ENCODE measurements around the gene TEX28. TPM values are rescaled to one million over a fixed set of nuclear protein-coding genes. Genes with fewer than 3 reads are reported as not detected.
"Not testable (repeated sequence)": the region's sequence is repeated elsewhere in the genome, so short reads cannot be mapped to it uniquely, and the experiment has no call there.

Gene TEX28, protein sequence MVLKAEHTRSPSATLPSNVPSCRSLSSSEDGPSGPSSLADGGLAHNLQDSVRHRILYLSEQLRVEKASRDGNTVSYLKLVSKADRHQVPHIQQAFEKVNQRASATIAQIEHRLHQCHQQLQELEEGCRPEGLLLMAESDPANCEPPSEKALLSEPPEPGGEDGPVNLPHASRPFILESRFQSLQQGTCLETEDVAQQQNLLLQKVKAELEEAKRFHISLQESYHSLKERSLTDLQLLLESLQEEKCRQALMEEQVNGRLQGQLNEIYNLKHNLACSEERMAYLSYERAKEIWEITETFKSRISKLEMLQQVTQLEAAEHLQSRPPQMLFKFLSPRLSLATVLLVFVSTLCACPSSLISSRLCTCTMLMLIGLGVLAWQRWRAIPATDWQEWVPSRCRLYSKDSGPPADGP
- not detected in 2 replicates for total RNA-seq (2021)
- not detected for Bru-seq, nascent RNA
- not detected for BruChase-seq, experiment 1, labeled RNA remaining after a 2-hour chase
- BruChase-seq, experiment 2, labeled RNA remaining after a 6-hour chase, result not detected
- long read RNA-seq, result 0 reads

DNA sequence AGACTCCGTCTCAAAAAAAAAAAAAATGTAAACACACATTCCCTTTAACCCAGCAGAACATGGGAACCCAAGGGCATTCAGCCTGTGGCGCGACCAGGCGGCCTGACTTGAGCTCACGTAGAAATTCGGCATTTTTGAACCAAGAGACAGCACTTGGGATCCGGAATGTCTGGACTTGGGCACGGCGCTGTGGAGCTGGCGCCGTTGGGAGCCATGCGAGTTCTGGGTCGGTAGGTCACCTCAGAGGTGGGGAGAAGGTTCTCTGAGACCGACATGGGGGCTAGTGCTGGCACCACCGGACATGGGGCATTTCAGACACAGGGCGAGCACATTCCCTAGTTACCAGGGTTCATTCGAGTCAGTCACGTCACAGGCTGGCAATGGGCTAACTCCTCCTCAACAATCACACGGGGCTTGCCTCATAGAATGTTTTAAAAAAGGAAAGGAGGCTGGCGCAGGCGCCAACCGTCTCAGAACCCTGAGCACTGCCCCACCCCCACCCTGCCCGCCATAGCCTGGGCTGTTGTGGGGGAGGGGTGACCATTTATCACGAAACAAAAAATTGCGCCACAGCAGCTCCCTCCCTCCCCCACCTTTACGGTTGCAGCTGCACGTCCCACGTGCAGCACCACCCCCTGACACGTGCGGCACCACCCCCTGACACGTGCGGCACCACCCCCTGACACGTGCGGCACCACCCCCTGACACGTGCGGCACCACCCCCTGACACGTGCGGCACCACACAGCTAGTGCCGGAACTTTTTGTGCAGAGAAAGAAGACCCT, at the start of gene TEX28:
Gene TEX28, minus strand, starts transcription at position 334 of the 784 bp plus-strand sequence. CDS start 3,007 bp downstream, outside the sequence.
- Histone ChIP-seq H3K27ac (ENCODE audit: low read depth, low read length, poor library complexity, severe bottlenecking) (no peak within 1 kb of the TSS), H3K4me3 (ENCODE audit: low read depth, low read length, poor library complexity, severe bottlenecking) (no peak within 1 kb of the TSS), H3K9me3 (ENCODE audit: low read depth, low read length, poor library complexity, severe bottlenecking) (no peaks in the 10 kb centered on the region), H3K36me3 (ENCODE audit: insufficient read depth, low read length, poor library complexity, severe bottlenecking) (no peaks in the 10 kb centered on the region), H3K4me1 (ENCODE audit: insufficient read depth, low read length, poor library complexity, severe bottlenecking) (no peaks in the 10 kb centered on the region), H3K27me3 (replicated peaks; ENCODE audit: insufficient read depth, low read depth, low read length, poor library complexity) (no peaks in the 10 kb centered on the region)
- POLR2A ChIA-PET (ENCODE audit: low non-redundant PET), result no interaction called here
- CTCF ChIA-PET, result interaction anchor here (0.7 kb wide), 1 partner anchor 455 kb away, joined by 4 read pairs; no protein-coding TSS in a partner anchor
- intact Hi-C loops (cut with micrococcal nuclease; ENCODE audit: unreplicated experiment), result no loop called here
- no peak for DNase-seq (ENCODE audit: low spot score)
- TF ChIP-seq, protein P1, sequence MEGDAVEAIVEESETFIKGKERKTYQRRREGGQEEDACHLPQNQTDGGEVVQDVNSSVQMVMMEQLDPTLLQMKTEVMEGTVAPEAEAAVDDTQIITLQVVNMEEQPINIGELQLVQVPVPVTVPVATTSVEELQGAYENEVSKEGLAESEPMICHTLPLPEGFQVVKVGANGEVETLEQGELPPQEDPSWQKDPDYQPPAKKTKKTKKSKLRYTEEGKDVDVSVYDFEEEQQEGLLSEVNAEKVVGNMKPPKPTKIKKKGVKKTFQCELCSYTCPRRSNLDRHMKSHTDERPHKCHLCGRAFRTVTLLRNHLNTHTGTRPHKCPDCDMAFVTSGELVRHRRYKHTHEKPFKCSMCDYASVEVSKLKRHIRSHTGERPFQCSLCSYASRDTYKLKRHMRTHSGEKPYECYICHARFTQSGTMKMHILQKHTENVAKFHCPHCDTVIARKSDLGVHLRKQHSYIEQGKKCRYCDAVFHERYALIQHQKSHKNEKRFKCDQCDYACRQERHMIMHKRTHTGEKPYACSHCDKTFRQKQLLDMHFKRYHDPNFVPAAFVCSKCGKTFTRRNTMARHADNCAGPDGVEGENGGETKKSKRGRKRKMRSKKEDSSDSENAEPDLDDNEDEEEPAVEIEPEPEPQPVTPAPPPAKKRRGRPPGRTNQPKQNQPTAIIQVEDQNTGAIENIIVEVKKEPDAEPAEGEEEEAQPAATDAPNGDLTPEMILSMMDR (conservative IDR thresholded peaks at IDR 0.05; ENCODE audit: low read depth, low read length), result no peak
- no peak for TF ChIP-seq EZH2 (IDR thresholded peaks at IDR 0.05; ENCODE audit: borderline replicate concordance, low read depth, low read length, poor library complexity, severe bottlenecking)
- BruUV-seq (replicated peaks), result no TSS peak

DNA sequence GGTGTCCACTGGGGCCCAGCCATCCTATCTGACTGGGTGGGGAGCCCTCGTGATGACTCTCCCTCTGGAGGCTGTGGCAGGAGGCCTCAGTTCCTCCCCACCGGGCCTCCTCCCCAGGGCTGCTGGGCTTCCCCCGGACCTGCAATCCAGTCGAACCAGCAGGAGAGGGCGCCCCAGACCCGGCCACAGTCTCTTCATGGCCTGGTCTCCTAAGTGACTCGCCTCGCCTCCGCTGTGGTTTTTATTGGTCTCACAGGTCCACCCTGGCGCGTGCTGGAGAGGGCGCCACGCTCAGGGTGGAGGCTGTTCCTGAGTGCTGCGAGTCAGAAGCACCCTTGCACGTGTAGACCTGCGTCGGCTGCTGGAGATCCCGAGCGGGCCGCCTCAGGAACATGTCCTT, 48.7 kb upstream of the TEX28 start:
- POLR2A ChIA-PET (ENCODE audit: low non-redundant PET); H3K36me3 ChIP-seq (ENCODE audit: insufficient read depth, low read length, poor library complexity, severe bottlenecking); H3K9me3 ChIP-seq (ENCODE audit: low read depth, low read length, poor library complexity, severe bottlenecking); H3K27me3 ChIP-seq (replicated peaks; ENCODE audit: insufficient read depth, low read depth, low read length, poor library complexity); DNase-seq (ENCODE audit: low spot score); H3K4me1 ChIP-seq (ENCODE audit: insufficient read depth, low read length, poor library complexity, severe bottlenecking); H3K27ac ChIP-seq (ENCODE audit: low read depth, low read length, poor library complexity, severe bottlenecking); H3K4me3 ChIP-seq (ENCODE audit: low read depth, low read length, poor library complexity, severe bottlenecking); BruUV-seq (replicated peaks); intact Hi-C loops (cut with micrococcal nuclease; ENCODE audit: unreplicated experiment); CTCF ChIA-PET: not testable (repeated sequence)

DNA sequence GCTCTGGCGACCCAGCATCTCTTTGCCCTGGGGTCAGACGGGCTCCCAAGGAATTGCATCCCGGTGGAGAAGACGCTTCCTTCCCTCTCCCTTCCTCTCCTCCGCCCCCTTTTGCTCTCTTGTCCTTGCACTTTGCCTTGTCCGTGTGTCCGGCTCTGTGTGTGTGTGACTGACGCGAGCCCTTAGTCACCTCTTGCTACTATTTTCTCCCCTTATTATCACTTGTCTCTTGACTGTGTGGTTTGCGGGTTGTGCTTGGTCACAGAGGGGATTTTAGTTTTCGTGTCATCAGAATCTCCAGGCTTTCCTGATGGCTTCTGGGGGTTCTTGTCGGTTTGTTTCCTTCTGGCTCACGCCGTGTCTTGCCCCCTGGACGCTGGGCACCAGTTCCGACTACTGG, 48.1 kb upstream of the TEX28 start:
- intact Hi-C loops (cut with micrococcal nuclease; ENCODE audit: unreplicated experiment); BruUV-seq (replicated peaks); POLR2A ChIA-PET (ENCODE audit: low non-redundant PET); H3K27me3 ChIP-seq (replicated peaks; ENCODE audit: insufficient read depth, low read depth, low read length, poor library complexity); H3K4me1 ChIP-seq (ENCODE audit: insufficient read depth, low read length, poor library complexity, severe bottlenecking); DNase-seq (ENCODE audit: low spot score); H3K9me3 ChIP-seq (ENCODE audit: low read depth, low read length, poor library complexity, severe bottlenecking); H3K27ac ChIP-seq (ENCODE audit: low read depth, low read length, poor library complexity, severe bottlenecking); H3K4me3 ChIP-seq (ENCODE audit: low read depth, low read length, poor library complexity, severe bottlenecking); CTCF ChIA-PET; H3K36me3 ChIP-seq (ENCODE audit: insufficient read depth, low read length, poor library complexity, severe bottlenecking): not testable (repeated sequence)

DNA sequence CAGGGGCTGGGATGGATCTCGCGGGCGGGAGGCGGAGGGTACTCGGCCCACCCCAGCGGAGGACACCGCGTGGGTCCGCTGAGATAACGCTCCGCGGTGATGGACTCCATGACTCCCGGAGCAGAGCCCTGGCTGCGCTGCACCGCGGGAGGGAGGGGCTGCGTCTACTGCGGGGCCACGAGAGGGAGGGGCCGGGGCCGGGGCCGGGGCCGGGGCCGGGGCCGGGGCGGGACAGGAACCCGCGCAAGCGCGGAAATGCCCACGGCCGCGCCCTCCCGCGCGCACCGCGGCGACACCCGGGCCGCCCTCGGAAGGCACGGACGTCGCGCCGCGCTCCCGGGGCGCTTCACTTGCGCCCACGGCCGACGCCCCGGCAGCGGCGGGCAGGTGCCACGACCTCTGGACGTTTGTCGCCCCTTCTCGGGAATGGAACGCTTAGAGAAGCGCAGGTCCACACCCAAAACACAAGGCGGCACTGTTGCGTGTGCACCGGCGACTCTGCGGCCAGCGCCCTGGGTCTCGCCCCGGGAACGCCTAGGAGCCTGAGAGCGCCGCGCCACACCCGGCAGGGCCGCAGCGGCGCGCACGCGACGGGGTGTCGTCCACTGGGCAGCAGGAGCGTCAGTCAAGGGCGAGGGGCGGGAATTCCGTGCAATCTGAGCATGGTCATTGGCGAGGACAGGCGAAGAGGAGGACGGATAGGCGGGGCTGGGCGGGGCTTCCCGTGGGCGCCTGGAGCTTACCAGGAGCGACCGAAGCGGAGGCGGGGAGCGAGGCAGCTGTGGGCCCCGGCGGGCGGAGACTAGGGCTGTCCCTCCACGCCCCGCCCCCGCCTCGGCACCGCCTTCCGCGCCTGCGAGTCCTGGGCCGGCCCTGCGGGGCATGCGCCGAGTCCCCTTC, 46.7 kb upstream of the TEX28 start:
- BruUV-seq (replicated peaks); H3K27me3 ChIP-seq (replicated peaks; ENCODE audit: insufficient read depth, low read depth, low read length, poor library complexity); H3K9me3 ChIP-seq (ENCODE audit: low read depth, low read length, poor library complexity, severe bottlenecking); H3K36me3 ChIP-seq (ENCODE audit: insufficient read depth, low read length, poor library complexity, severe bottlenecking); H3K27ac ChIP-seq (ENCODE audit: low read depth, low read length, poor library complexity, severe bottlenecking); intact Hi-C loops (cut with micrococcal nuclease; ENCODE audit: unreplicated experiment); DNase-seq (ENCODE audit: low spot score); CTCF ChIA-PET; H3K4me1 ChIP-seq (ENCODE audit: insufficient read depth, low read length, poor library complexity, severe bottlenecking); H3K4me3 ChIP-seq (ENCODE audit: low read depth, low read length, poor library complexity, severe bottlenecking); POLR2A ChIA-PET (ENCODE audit: low non-redundant PET): not testable (repeated sequence)
